Naive thymus-derived CD4-positive, alpha-beta T cell (primary cell): ENCODE data around the gene SLC8A2. TPM values are rescaled to one million over a fixed set of nuclear protein-coding genes. Genes with fewer than 3 reads are reported as not detected.

ENCODE experiments used
- ATAC-seq: fragments of 150-1000 bp; cut with Tn5 transposase; 2 replicates; pipeline ENCODE4 v1.10.0; 2021; ENCODE audit warnings: mild to moderate bottlenecking, moderate library complexity
- CTCF ChIA-PET: fragments of 350-600 bp; sonication (Branson Sonifier 250); formaldehyde crosslinking; loops from one replicate; lab custom pipeline; 2021; ENCODE audit warnings: antibody characterized with exemption; lab: Charles Lee
- POLR2A ChIA-PET: fragments of 350-600 bp; sonication (Branson Sonifier 250); formaldehyde crosslinking; loops from one replicate; lab custom pipeline; 2021; ENCODE audit warnings: antibody characterized with exemption, inconsistent platforms; lab: Charles Lee
- DNase-seq, 9 donors: peaks; one replicate each; pipeline versions ENCODE4 v3.0.0 to v3.0.0-alpha.2; 2020 to 2022; ENCODE audit warnings: mixed read lengths in 1 of 9
- H3K27ac ChIP-seq: one replicate; pipeline ENCODE4 v1.7.0; 2013; ENCODE audit warnings: mild to moderate bottlenecking, low read depth, low read length, moderate library complexity
- H3K27me3 ChIP-seq, 2 donors: one replicate each; pipeline ENCODE4 v1.7.0; 2013; ENCODE audit warnings: low read length in 2 of 2, mild to moderate bottlenecking in 2 of 2, moderate library complexity in 2 of 2; ENCODE audit not compliant: control insufficient read depth in 2 of 2, insufficient read depth in 2 of 2
- H3K36me3 ChIP-seq, 3 experiments: 1 replicate in 2 of 3; 2 replicates in 1 of 3; pipeline ENCODE4 v1.7.0; 2013; ENCODE audit warnings: low read length in 3 of 3, mild to moderate bottlenecking in 3 of 3, moderate library complexity in 1 of 3; ENCODE audit not compliant: insufficient read depth in 3 of 3, control insufficient read depth in 2 of 3
- H3K4me1 ChIP-seq, 2 donors: one replicate each; pipeline ENCODE4 v1.7.0; 2013; ENCODE audit warnings: low read length in 2 of 2, mild to moderate bottlenecking in 2 of 2, moderate library complexity in 1 of 2; ENCODE audit not compliant: control insufficient read depth in 2 of 2, insufficient read depth in 2 of 2
- H3K4me3 ChIP-seq: 2 replicates; pipeline ENCODE4 v1.7.0; 2013; ENCODE audit warnings: mild to moderate bottlenecking, low read length
- H3K9me3 ChIP-seq, 3 experiments: 1 replicate in 2 of 3; 2 replicates in 1 of 3; pipeline ENCODE4 v1.7.0; 2013; ENCODE audit warnings: low read length in 3 of 3; ENCODE audit not compliant: control insufficient read depth in 2 of 3
- H3K27ac Mint-ChIP-seq, 9 donors: one replicate each; pipeline ENCODE4 v1.8.0; 2020 to 2022; ENCODE audit warnings: mixed read lengths in 9 of 9, mild to moderate bottlenecking in 8 of 9, moderate library complexity in 5 of 9, inconsistent platforms in 2 of 9
- H3K27me3 Mint-ChIP-seq, 5 donors: one replicate each; pipeline ENCODE4 v1.8.0; 2021 to 2022; ENCODE audit warnings: mixed read lengths in 5 of 5, mild to moderate bottlenecking in 1 of 5
- H3K36me3 Mint-ChIP-seq, 5 donors: one replicate each; pipeline ENCODE4 v1.8.0; 2020 to 2022; ENCODE audit warnings: mixed read lengths in 5 of 5, mild to moderate bottlenecking in 3 of 5, inconsistent platforms in 1 of 5
- H3K4me1 Mint-ChIP-seq, 7 donors: one replicate each; pipeline ENCODE4 v1.8.0; 2020 to 2022; ENCODE audit warnings: mixed read lengths in 7 of 7, mild to moderate bottlenecking in 3 of 7, inconsistent platforms in 1 of 7
- H3K4me3 Mint-ChIP-seq, 10 donors: one replicate each; pipeline ENCODE4 v1.8.0; 2020 to 2022; ENCODE audit warnings: mild to moderate bottlenecking in 10 of 10, mixed read lengths in 10 of 10, moderate library complexity in 6 of 10, inconsistent platforms in 2 of 10
- H3K9me3 Mint-ChIP-seq, 11 donors: one replicate each; pipeline ENCODE4 v1.8.0; 2020 to 2022; ENCODE audit warnings: mixed read lengths in 11 of 11, mild to moderate bottlenecking in 4 of 11, inconsistent platforms in 1 of 11, moderate library complexity in 1 of 11
- intact Hi-C, 2 donors: fragments of 100-400 bp; cut with micrococcal nuclease; formaldehyde crosslinking; loops; one replicate each; pipeline ENCODE4 v1.15.1; 2023
- polyA plus RNA-seq, 2 donors: library from polyadenylated mRNA; unstranded; fragments of 300-500 nt; fragmentation: Illumina TruSeq; gene quantifications; one replicate each; pipeline ENCODE4 v1.2.3, GENCODE V29; 2021
- total RNA-seq, 6 experiments: library from RNA in 5 of 6; stranded (reverse) in 5 of 6; gene quantifications; 1 replicate in 5 of 6; 2 replicates in 1 of 6; pipeline ENCODE4 v1.2.3 and lab custom pipeline; 2021 to 2026

Gene SLC8A2
- total and polyA plus RNA-seq, 7 experiments from 2014 or later = 0.05 to 0.19 (median 0.19) TPM; not detected in 4

GRCh38 chr19:47422417-47423163 is 49.1 kb downstream of the SLC8A2 start:
- POLR2A ChIA-PET = no interaction called here
- peaks cover 15 to 41% of the 10 kb centered on the region in 2 donors for H3K27me3 ChIP-seq
- no peaks in the 10 kb centered on the region for H3K36me3 ChIP-seq
- H3K9me3 Mint-ChIP-seq = peaks cover 0 to 8% (median 0%) of the 10 kb centered on the region in 11 donors
- intact Hi-C loops = no loop called here
- H3K9me3 ChIP-seq = no peaks in the 10 kb centered on the region
- peak overlapping the region in 5 of 10 donors; percentile 0 to 81 (median 9) for H3K4me3 Mint-ChIP-seq
- no peak overlapping the region for H3K4me3 ChIP-seq
- no peak overlapping the region for H3K27ac ChIP-seq
- ATAC-seq (no peak), DNase-seq (no peak)
- H3K36me3 Mint-ChIP-seq = peaks cover 0 to 9% (median 4%) of the 10 kb centered on the region in 5 donors
- CTCF ChIA-PET = no interaction called here
- H3K27me3 Mint-ChIP-seq = peaks cover 67 to 86% (median 68%) of the 10 kb centered on the region in 5 donors
- peaks cover 0 to 37% of the 10 kb centered on the region in 2 donors for H3K4me1 ChIP-seq
- peak overlapping the region in 2 of 9 donors; percentile 32 to 57 for H3K27ac Mint-ChIP-seq
- peaks cover 23 to 49% (median 44%) of the 10 kb centered on the region in 7 donors for H3K4me1 Mint-ChIP-seq

DNA sequence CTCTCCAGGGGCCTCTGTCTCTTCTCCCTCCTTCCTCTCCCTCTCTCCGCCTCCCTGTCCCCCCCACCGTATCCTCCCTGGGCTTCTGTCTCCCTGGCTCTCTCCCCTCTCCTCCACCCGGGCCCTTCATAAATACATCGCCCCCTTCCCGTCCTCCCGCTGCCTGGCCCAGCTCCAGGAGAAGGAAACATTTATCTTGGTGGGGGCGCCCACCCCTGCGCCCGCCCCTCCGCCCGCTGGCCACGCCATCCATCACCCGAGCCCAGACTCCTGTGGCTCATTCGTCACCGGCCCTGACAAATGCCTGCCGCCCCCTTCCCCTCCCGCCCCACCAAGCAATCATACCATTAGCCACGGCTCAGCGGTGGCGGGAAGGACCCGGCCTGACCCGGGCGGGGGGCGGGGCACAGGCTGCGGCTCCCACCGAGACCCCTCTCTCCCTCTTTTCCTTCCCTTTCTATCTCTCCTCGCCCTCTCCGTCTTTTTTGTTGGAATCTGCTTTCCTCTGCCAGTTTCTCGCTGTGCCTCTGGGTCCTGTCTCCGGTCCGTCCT is 49.8 kb downstream of the SLC8A2 start:
- Mint-ChIP-seq H3K27ac (peak overlapping the region in 1 of 9 donors; percentile 57), H3K9me3 (peaks cover 0 to 8% (median 0%) of the 10 kb centered on the region in 11 donors), H3K27me3 (peaks cover 73 to 88% (median 75%) of the 10 kb centered on the region in 5 donors), H3K4me1 (peaks cover 25 to 53% (median 47%) of the 10 kb centered on the region in 7 donors), H3K36me3 (peaks cover 0 to 9% (median 4%) of the 10 kb centered on the region in 5 donors), H3K4me3 (peak overlapping the region in 4 of 10 donors; percentile 0 to 81 (median 24))
- CTCF ChIA-PET = no interaction called here
- peaks cover 15 to 41% of the 10 kb centered on the region in 2 donors for H3K27me3 ChIP-seq
- POLR2A ChIA-PET = no interaction called here
- intact Hi-C loops = no loop called here
- H3K4me1 ChIP-seq = peaks cover 0 to 30% of the 10 kb centered on the region in 2 donors
- no peak overlapping the region for H3K27ac ChIP-seq
- DNase-seq (no peak), ATAC-seq (no peak)
- H3K36me3 ChIP-seq = no peaks in the 10 kb centered on the region
- H3K9me3 ChIP-seq = no peaks in the 10 kb centered on the region
- H3K4me3 ChIP-seq = no peak overlapping the region

GRCh38 chr19:47421244-47421786 is 50.4 kb downstream of the SLC8A2 start:
- Mint-ChIP-seq H3K9me3 (peaks cover 0 to 8% (median 0%) of the 10 kb centered on the region in 11 donors), H3K4me1 (peaks cover 28 to 56% (median 47%) of the 10 kb centered on the region in 7 donors), H3K4me3 (peak overlapping the region in 5 of 10 donors; percentile 10 to 45 (median 28)), H3K27ac (no peak overlapping the region), H3K27me3 (peaks cover 75 to 89% (median 77%) of the 10 kb centered on the region in 5 donors), H3K36me3 (peaks cover 0 to 9% (median 4%) of the 10 kb centered on the region in 5 donors)
- no peaks in the 10 kb centered on the region for H3K9me3 ChIP-seq
- ChIA-PET CTCF (no interaction called here), POLR2A (no interaction called here)
- DNase-seq (no peak), ATAC-seq (no peak)
- H3K27ac ChIP-seq = no peak overlapping the region
- H3K27me3 ChIP-seq = peaks cover 15 to 41% of the 10 kb centered on the region in 2 donors
- H3K36me3 ChIP-seq = no peaks in the 10 kb centered on the region
- peaks cover 0 to 30% of the 10 kb centered on the region in 2 donors for H3K4me1 ChIP-seq
- H3K4me3 ChIP-seq = no peak overlapping the region
- intact Hi-C loops = no loop called here

DNA sequence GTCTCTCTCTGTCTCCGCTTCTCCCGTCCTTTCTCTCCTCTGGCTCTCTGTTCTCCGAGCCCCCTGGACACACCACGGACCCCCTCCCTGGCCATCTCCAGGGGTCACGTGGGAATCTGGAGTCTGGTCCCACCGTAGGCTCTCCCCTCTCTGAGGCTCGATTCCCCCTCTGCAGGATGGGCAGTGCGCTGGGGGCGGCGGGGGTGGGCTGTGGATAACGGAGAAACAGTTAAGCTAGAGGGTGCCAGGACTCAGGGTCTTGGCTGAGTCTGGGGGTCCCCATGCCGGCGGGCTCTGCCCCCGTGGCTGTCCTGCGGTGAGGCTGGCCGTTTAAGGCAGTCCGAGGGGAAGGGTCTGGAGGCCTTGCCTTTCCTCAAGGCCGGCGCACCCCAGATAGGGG is 51.9 kb downstream of the SLC8A2 start:
- intact Hi-C loops = no loop called here
- H3K36me3 Mint-ChIP-seq = peaks cover 0 to 9% (median 4%) of the 10 kb centered on the region in 5 donors
- H3K9me3 ChIP-seq = no peaks in the 10 kb centered on the region
- no peak for DNase-seq
- CTCF ChIA-PET = no interaction called here
- no peak overlapping the region for H3K27ac ChIP-seq
- H3K27me3 ChIP-seq = peaks cover 15 to 41% of the 10 kb centered on the region in 2 donors
- ATAC-seq = no peak
- H3K27me3 Mint-ChIP-seq = peaks cover 71 to 89% (median 83%) of the 10 kb centered on the region in 5 donors
- peaks cover 0 to 30% of the 10 kb centered on the region in 2 donors for H3K4me1 ChIP-seq
- no peaks in the 10 kb centered on the region for H3K36me3 ChIP-seq
- peak overlapping the region in 2 of 10 donors; percentile 37 to 45 for H3K4me3 Mint-ChIP-seq
- no peak overlapping the region for H3K4me3 ChIP-seq
- peaks cover 0 to 8% (median 0%) of the 10 kb centered on the region in 11 donors for H3K9me3 Mint-ChIP-seq
- H3K4me1 Mint-ChIP-seq = peaks cover 28 to 56% (median 47%) of the 10 kb centered on the region in 7 donors
- POLR2A ChIA-PET = no interaction called here
- H3K27ac Mint-ChIP-seq = no peak overlapping the region

DNA sequence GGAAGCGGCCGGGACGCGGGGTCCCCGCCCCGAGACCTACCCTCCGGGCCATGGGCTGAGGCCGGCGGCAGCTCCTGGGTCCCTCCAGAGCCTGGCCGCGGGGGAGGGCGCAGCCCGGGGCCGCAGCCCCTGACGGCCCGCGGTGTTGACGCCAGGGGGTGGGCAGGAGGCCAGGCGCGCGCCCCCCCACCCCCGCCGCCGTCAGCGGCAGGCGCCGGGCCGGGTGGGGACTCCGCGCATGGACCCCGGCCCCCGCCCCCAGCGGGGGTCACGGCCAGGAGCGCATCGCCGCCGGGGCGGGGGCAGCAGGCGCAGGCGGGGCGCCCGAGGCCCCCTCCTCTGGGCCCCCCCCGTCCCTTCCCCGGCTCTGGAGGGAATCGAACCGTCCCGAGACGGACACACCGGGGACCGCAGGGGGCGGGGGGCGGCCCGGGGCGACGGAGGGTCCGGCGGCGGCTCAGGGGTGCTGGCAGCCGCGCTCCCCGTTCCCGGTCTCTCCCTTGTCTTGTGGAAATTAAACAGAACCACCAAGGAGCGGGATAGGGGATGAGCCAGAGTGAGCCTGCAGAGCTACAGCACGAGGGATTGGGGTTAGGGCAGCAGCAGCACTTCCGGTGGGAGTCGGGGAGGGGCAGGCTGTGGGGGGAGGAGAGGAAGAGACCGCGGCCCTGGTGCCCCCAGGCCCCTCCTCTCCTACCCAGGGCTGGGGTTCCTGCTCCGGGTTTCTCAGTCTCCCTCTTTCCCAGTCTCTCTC is 52.5 kb downstream of the SLC8A2 start, which contains the start of gene MEIS3:
TSS of gene MEIS3 (minus strand) at position 498 of the 754 bp plus-strand sequence. CDS start at position 52, 446 bp downstream.
- Mint-ChIP-seq H3K27ac (no peak within 1 kb of the TSS), H3K27me3 (peaks cover 68 to 89% (median 84%) of the 10 kb centered on the region in 5 donors)
- H3K4me3 ChIP-seq = no peak within 1 kb of the TSS

GRCh38 chr19:47418692-47419029 is 53.0 kb downstream of the SLC8A2 start:
- intact Hi-C loops = no loop called here
- Histone ChIP-seq H3K27ac (no peak overlapping the region), H3K9me3 (no peaks in the 10 kb centered on the region), H3K36me3 (no peaks in the 10 kb centered on the region), H3K4me3 (no peak overlapping the region), H3K4me1 (peaks cover 0 to 30% of the 10 kb centered on the region in 2 donors), H3K27me3 (peaks cover 12 to 38% of the 10 kb centered on the region in 2 donors)
- peaks cover 0 to 8% (median 0%) of the 10 kb centered on the region in 11 donors for H3K9me3 Mint-ChIP-seq
- H3K27me3 Mint-ChIP-seq = peaks cover 67 to 87% (median 84%) of the 10 kb centered on the region in 5 donors
- peaks cover 28 to 56% (median 47%) of the 10 kb centered on the region in 7 donors for H3K4me1 Mint-ChIP-seq
- no peak for ATAC-seq
- DNase-seq = no peak
- H3K36me3 Mint-ChIP-seq = peaks cover 0 to 9% (median 4%) of the 10 kb centered on the region in 5 donors
- no peak overlapping the region for H3K27ac Mint-ChIP-seq
- ChIA-PET POLR2A (no interaction called here), CTCF (no interaction called here)
- peak overlapping the region in 9 of 10 donors; percentile 34 to 83 (median 61) for H3K4me3 Mint-ChIP-seq

More for the DNA sequence above, 52.5 kb downstream of the SLC8A2 start, which contains the start of gene MEIS3:
- Mint-ChIP-seq H3K36me3 (peaks cover 0 to 9% (median 4%) of the 10 kb centered on the region in 5 donors), H3K4me1 (peaks cover 28 to 56% (median 47%) of the 10 kb centered on the region in 7 donors), H3K4me3 (peak within 1 kb of the TSS in 9 of 10 donors; percentile 34 to 83 (median 61)), H3K9me3 (peaks cover 0 to 8% (median 0%) of the 10 kb centered on the region in 11 donors)
- ChIA-PET CTCF (no interaction called here), POLR2A (no interaction called here)
- H3K27me3 ChIP-seq = peaks cover 15 to 41% of the 10 kb centered on the region in 2 donors
- H3K9me3 ChIP-seq = no peaks in the 10 kb centered on the region
- intact Hi-C loops = no loop called here
- peaks cover 0 to 30% of the 10 kb centered on the region in 2 donors for H3K4me1 ChIP-seq
- no peaks in the 10 kb centered on the region for H3K36me3 ChIP-seq
- no peak for ATAC-seq
- no peak for DNase-seq
- H3K27ac ChIP-seq = no peak within 1 kb of the TSS
